Hepatocyte (in vitro differentiated cells): ENCODE results near the gene EPAS1. TPM values are rescaled to one million over a fixed set of nuclear protein-coding genes. Genes with fewer than 3 reads are reported as not detected.

ENCODE experiments used
- DNase-seq: peaks from one replicate; pipeline ENCODE4 v3.0.0-alpha.2; 2016; ENCODE audit warnings: low spot score
- H2AFZ ChIP-seq: fragments of 200-600 bp; sonication (generic); 2 replicates; pipeline ENCODE4 v1.6.0; 2016; ENCODE audit warnings: antibody characterized with exemption, mild to moderate bottlenecking
- H3K27ac ChIP-seq: fragments of 200-600 bp; sonication (generic); 2 replicates; pipeline ENCODE4 v1.5.1; 2016; ENCODE audit warnings: mild to moderate bottlenecking
- H3K27me3 ChIP-seq: fragments of 200-600 bp; sonication (generic); 2 replicates; pipeline ENCODE4 v1.6.1; 2016
- H3K36me3 ChIP-seq: fragments of 200-600 bp; sonication (generic); replicated peaks from 2 replicates; pipeline ENCODE4 v1.5.1; 2016; ENCODE audit warnings: low read depth; ENCODE audit not compliant: insufficient read depth
- H3K4me1 ChIP-seq: fragments of 200-600 bp; sonication (generic); 2 replicates; pipeline ENCODE4 v1.5.1; 2016; ENCODE audit warnings: mild to moderate bottlenecking, moderate library complexity; ENCODE audit not compliant: insufficient read depth
- H3K4me2 ChIP-seq: fragments of 200-600 bp; sonication (generic); 2 replicates; pipeline ENCODE4 v1.6.0; 2016
- H3K4me3 ChIP-seq: fragments of 200-600 bp; sonication (generic); 2 replicates; pipeline ENCODE4 v1.5.1; 2016; ENCODE audit warnings: mild to moderate bottlenecking
- H3K79me2 ChIP-seq: fragments of 200-600 bp; sonication (generic); 2 replicates; pipeline ENCODE4 v1.6.0; 2017; ENCODE audit warnings: mild to moderate bottlenecking
- H3K9me2 ChIP-seq: fragments of 200-600 bp; sonication (generic); replicated peaks from 2 replicates; pipeline ENCODE4 v1.6.0; 2017; ENCODE audit warnings: mild to moderate bottlenecking; ENCODE audit not compliant: insufficient read depth
- H3K9me3 ChIP-seq: fragments of 200-600 bp; sonication (generic); 2 replicates; pipeline ENCODE4 v1.5.1; 2016; ENCODE audit warnings: low read depth, mild to moderate bottlenecking
- H4K20me1 ChIP-seq: fragments of 200-600 bp; sonication (generic); 2 replicates; pipeline ENCODE4 v1.6.0; 2016; ENCODE audit warnings: mild to moderate bottlenecking; ENCODE audit not compliant: insufficient read depth, poor library complexity, severe bottlenecking
- CTCF ChIP-seq: fragments of 200-600 bp; sonication (generic); IDR thresholded peaks from 2 replicates; pipeline ENCODE4 v1.5.1; 2016; ENCODE audit warnings: antibody characterized with exemption, mild to moderate bottlenecking; ENCODE audit not compliant: poor library complexity
- EZH2 ChIP-seq: fragments of 200-600 bp; sonication (generic); IDR thresholded peaks from 2 replicates; pipeline ENCODE4 v1.6.1; 2016; ENCODE audit warnings: antibody characterized with exemption, mild to moderate bottlenecking, borderline replicate concordance
- EZH2phosphoT487 ChIP-seq: fragments of 200-600 bp; sonication (generic); IDR thresholded peaks from one replicate; pipeline ENCODE4 v1.6.1; 2018; ENCODE audit warnings: antibody characterized with exemption, mild to moderate bottlenecking, low read depth, moderate library complexity; ENCODE audit not compliant: unreplicated experiment, severe bottlenecking
- WGBS: methylation state at CpG from one replicate; pipeline ENCODE4 v1.1.6; 2016; ENCODE audit warnings: low lambda C conversion rate; ENCODE audit errors: missing lambda C conversion rate; 5-methylcytosine and 5-hydroxymethylcytosine counted together
- polyA plus RNA-seq: library from polyadenylated mRNA; unstranded; fragments of >200 nt; fragmentation: Nextera tagmentation; extraction: Ambion mirVana; gene quantifications from 2 replicates; pipeline ENCODE4 v1.2.1, GENCODE V29; 2016
- total RNA-seq: library from RNA; depleted of rRNA; stranded (reverse); fragments of >200 nt; gene quantifications from 2 replicates; pipeline ENCODE4 v1.2.3, GENCODE V29; 2014

The EPAS1 gene
- total and polyA plus RNA-seq, 2 experiments from 2014 or later = 112 to 115 TPM

- H3K9me2 ChIP-seq = no peaks in the 10 kb centered on the region
- WGBS = 92% methylated on average over 5 of the region's 5 CpGs
- no peak for TF ChIP-seq EZH2phosphoT487
- no peak for DNase-seq
- no peak overlapping the region for H3K4me3 ChIP-seq
- no peaks in the 10 kb centered on the region for H3K79me2 ChIP-seq
- no peak overlapping the region for H2AFZ ChIP-seq
- H3K9me3 ChIP-seq = no peaks in the 10 kb centered on the region
- H3K27me3 ChIP-seq = no peaks in the 10 kb centered on the region
- no peaks in the 10 kb centered on the region for H4K20me1 ChIP-seq
- no peaks in the 10 kb centered on the region for H3K36me3 ChIP-seq
- no peak overlapping the region for H3K4me2 ChIP-seq
- no peak overlapping the region for H3K27ac ChIP-seq
- H3K4me1 ChIP-seq = no peaks in the 10 kb centered on the region
Measured at GRCh38 chr2:46386763-46387162, 89.6 kb downstream of the EPAS1 start.

- H3K79me2 ChIP-seq = no peaks in the 10 kb centered on the region
- H3K4me3 ChIP-seq = no peak overlapping the region
- H3K9me3 ChIP-seq = no peaks in the 10 kb centered on the region
- H3K27me3 ChIP-seq = no peaks in the 10 kb centered on the region
- no peak overlapping the region for H2AFZ ChIP-seq
- no peaks in the 10 kb centered on the region for H4K20me1 ChIP-seq
- H3K4me2 ChIP-seq = no peak overlapping the region
- no peaks in the 10 kb centered on the region for H3K9me2 ChIP-seq
- H3K27ac ChIP-seq = no peak overlapping the region
- no peaks in the 10 kb centered on the region for H3K36me3 ChIP-seq
- WGBS = 89% methylated on average over 3 of the region's 3 CpGs
- DNase-seq = no peak
- TF ChIP-seq CTCF (no peak), EZH2 (no peak), EZH2phosphoT487 (no peak)
- H3K4me1 ChIP-seq = no peaks in the 10 kb centered on the region
Measured at GRCh38 chr2:46387292-46387691, 90.1 kb downstream of the EPAS1 start.

DNA sequence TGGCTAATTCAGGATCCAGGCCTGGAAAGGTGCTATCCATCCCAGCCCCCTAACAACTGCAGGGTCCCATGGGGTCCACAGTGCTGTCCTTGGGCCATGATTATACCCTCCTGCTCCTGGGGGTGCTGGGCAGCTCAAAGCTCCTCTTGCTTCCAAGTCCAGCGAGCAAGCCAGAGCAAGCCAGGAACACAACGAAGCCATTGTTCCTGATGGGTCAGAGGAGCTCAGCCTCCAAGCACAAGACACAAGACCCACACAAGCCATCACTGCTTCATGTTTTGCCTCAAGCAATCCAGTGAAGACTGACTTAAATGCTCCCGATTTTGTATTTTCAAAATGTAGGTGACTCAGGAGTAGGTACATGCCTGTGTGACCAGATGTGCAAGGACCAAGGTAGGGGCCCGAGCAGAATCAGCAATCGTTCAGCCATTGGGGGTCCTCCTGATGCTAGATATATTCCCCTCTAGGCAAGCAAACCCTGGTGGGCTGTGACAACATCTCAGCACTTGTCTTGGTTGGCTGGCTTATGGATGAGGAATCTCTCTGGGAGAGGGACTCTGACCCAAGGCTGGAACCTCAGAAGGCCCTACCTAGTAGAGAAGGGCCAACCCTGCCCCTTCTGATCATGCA, 90.8 kb downstream of the EPAS1 start:
- H3K9me3 ChIP-seq = no peaks in the 10 kb centered on the region
- no peak for DNase-seq
- TF ChIP-seq EZH2phosphoT487 (no peak), CTCF (no peak), EZH2 (no peak)
- WGBS = 91% methylated on average over 5 of the region's 5 CpGs
- H2AFZ ChIP-seq = no peak overlapping the region
- no peak overlapping the region for H3K4me2 ChIP-seq
- H3K27ac ChIP-seq = no peak overlapping the region
- no peaks in the 10 kb centered on the region for H3K4me1 ChIP-seq
- no peaks in the 10 kb centered on the region for H3K79me2 ChIP-seq
- no peak overlapping the region for H3K4me3 ChIP-seq
- H3K9me2 ChIP-seq = no peaks in the 10 kb centered on the region
- no peaks in the 10 kb centered on the region for H3K36me3 ChIP-seq
- H3K27me3 ChIP-seq = no peaks in the 10 kb centered on the region
- H4K20me1 ChIP-seq = no peaks in the 10 kb centered on the region

DNA sequence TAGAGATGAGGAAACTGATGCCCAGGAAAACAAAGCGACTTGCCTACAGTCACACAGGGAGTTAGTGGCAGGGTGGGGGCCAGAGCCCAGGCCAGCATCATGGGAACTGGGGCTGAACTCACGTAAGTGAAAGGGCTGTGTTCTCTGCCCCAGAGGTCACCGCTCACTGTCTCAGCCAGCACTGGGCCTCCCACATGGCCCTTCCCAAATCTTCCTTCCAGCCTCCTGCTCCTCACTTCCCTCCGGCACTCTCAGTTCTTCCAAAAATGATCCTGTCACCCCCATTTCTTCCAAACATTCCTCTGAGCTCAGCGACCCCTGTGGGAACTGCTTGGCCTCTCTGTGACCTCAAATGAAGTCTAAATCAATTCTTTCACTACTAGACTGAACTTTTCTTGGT, 91.7 kb downstream of the EPAS1 start:
- TF ChIP-seq EZH2phosphoT487 (no peak), EZH2 (no peak), CTCF (no peak)
- Histone ChIP-seq H3K36me3 (no peaks in the 10 kb centered on the region), H3K4me2 (no peak overlapping the region), H3K27ac (no peak overlapping the region), H3K4me3 (no peak overlapping the region), H2AFZ (no peak overlapping the region), H3K4me1 (no peaks in the 10 kb centered on the region), H3K79me2 (no peaks in the 10 kb centered on the region), H3K9me3 (no peaks in the 10 kb centered on the region), H3K27me3 (no peaks in the 10 kb centered on the region), H3K9me2 (no peaks in the 10 kb centered on the region), H4K20me1 (no peaks in the 10 kb centered on the region)
- DNase-seq = no peak
- 91% methylated on average over 5 of the region's 5 CpGs for WGBS
